ENCODE measurements around the gene SERPINF2.
"Not testable (repeated sequence)": the region's sequence is repeated elsewhere in the genome, so short reads cannot be mapped to it uniquely, and the experiment has no call there.

SERPINF2 gene

DNA sequence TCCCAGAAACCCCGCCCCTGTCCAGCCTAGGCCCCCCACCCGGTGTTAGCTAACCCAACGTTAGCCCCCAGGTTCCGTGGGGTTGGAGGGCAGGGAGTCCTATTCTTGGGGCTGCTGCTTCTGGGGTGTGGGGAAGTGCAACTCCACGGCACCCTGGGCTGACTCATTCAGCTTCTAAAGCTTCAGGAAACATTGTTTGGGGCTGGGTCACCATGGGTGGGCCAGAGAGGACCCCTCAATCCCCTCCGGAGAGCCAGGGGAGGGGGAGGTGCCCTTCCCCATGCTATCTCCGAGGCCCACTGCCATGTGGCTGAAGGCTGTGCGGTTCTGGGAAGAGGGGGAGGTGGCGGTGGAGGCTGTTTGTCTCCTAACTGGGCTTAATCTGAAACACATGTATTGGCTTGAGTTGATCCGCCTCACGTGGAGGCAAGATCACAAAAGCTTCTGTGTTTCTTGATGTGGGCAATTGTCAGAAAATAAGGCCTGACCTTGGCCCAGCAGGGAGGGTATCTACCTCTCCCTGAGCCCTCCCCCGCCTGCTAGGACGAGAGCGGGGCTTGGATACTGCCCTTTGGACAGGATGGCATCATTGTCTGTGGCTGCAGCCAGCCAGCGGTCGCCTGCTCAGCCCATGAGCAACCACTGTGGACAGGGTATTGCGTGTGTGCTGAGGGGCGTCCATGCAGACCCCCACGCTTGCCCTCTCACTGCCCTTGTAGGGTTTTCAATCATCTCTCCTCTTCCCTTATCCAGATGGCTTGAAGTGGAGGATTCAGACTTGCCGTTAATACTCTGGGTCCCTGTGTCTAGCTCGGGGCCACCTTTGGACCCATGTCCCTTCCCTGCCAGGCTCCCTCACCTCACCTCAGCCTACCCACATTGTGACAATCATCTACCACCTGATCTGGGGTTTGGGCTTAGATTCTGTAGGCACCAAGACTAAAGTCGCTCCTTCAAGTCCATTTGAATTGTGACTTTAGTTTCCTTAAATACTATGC lies 20.5 kb downstream of the SERPINF2 start:
- DNase-seq (ENCODE audit: low read depth): no peak

DNA sequence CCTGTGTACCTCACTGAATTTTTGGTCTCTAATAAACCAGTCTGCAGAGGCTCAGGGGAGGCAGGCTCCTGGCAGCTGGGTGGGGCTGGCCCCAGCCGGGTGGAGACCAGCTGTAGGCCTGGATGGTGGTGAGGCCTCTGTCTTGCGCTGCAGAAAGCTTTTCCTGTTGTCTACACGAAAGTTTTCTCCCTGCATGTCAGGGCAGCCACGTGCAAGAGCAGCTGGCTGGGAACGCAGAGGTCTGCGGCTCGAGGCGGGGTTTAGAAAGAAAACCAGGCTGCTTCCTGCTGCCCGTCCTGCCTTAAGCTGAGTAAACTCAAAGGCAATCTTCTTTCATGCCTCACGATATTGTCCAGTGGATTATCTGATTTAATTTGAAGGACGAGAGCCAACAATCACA lies 21.6 kb downstream of the SERPINF2 start:
- peak; percentile 42 for DNase-seq (ENCODE audit: low read depth)

GRCh38 chr17:1764705-1765104 lies 22.0 kb downstream of the SERPINF2 start:
- not testable (repeated sequence) for DNase-seq (ENCODE audit: low read depth)

DNA sequence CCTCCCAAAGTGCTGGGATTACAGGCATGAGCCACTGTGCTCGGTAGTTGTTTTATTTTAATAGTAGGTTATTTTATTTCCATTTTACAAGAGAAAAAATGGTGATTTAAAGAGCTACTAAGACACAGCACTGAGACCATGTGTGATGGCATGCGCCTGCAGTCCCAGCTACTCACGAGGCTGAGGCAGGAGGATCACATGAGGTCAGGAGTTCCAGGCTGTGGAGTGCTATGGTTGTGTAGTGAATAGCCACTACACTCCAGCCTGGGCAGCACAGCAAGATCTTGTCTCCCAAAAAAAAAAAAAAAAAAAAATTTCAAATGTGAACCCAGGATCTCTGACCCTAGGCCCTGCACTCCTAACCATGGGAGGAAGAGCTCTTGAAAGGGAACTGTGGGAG lies 22.9 kb downstream of the SERPINF2 start:
- DNase-seq (ENCODE audit: low read depth): no peak

- no peak for DNase-seq (ENCODE audit: low read depth)
Measured at GRCh38 chr17:1766382-1767135, 23.9 kb downstream of the SERPINF2 start.

GRCh38 chr17:1767358-1767757 lies 24.7 kb downstream of the SERPINF2 start:
- no peak for DNase-seq (ENCODE audit: low read depth)

- no peak for DNase-seq (ENCODE audit: low read depth)
Measured at GRCh38 chr17:1769822-1770477, 27.3 kb downstream of the SERPINF2 start.

GRCh38 chr17:1773000-1773695 lies 30.5 kb downstream of the SERPINF2 start:
- not testable (repeated sequence) for DNase-seq (ENCODE audit: low read depth)

DNA sequence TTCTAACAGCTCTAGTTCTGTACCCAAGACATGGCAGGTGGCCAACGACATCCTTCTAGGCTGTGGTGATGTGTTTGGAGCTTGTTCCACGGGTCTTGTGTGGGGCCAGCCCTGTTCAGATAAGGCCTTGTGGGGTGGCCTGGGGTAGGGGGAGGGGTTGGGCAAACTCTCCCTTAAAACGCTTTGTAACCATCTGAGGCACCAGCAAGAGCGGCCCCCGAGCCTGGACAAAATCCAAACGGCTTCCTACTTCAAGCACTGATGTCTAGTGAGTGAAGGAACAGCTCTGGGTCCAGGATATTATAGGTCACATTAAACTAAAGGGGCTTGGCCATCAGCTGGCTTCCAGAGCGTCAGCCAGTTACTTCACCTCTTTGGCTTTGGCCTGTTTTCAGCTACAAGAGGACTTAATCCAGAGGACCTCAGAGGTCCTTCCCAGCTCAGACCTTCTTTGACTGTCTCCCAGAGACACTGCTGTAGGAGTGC lies 31.1 kb downstream of the SERPINF2 start:
- no peak for DNase-seq (ENCODE audit: low read depth)

DNA sequence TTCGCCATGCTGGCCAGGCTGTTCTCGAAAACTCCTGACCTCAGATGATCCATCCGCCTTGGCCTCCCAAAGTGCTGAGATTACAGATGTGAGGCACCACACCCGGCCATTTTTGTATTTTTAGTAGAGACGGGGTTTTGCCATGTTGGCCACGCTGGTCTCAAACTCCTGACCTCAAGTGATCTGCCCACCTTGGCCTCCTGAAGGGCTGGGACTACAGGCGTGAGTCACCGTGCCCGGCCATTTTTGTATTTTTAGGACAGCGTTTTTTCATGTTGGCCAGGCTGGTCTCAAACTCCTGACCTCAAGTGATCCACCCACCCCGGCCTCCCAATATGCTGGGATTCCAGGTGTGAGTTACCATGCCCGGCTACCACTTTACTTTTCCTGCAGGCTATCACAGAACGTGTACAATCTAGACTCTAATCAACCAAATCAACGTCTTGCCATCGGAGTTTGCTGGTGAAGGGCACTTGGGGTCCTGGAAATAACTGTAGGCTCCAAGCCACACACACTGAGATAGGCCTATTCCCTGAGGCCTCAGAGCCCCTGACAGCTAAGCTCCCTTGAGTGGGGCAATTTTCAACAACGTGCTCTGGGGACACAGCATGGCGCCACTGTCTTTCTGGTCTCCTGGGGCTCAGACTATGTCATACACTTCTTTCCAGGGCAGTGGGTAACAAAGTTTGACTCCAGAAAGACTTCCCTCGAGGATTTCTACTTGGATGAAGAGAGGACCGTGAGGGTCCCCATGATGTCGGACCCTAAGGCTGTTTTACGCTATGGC lies 31.9 kb downstream of the SERPINF2 start:
- DNase-seq (ENCODE audit: low read depth): no peak

GRCh38 chr17:1776328-1776727 lies 33.7 kb downstream of the SERPINF2 start:
- DNase-seq (ENCODE audit: low read depth): no peak

DNA sequence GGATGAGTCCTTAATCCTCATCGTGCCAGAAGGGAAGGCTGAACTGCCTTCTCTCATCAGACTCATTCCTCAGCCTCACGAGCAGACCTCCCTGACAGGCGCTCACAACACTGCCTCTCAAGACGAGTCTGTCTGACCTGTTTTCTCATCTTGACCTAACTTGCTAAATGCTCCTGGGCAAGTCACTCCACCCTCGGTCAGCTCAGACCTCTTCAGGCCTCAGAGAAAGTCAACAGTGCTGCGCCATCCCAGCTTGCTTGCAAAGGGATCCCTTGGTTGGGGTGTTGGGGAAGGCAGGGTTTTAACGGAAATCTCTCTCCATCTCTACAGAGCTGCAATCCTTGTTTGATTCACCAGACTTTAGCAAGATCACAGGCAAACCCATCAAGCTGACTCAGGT lies 34.2 kb downstream of the SERPINF2 start:
- no peak for DNase-seq (ENCODE audit: low read depth)

GRCh38 chr17:1779571-1780131 lies 37.0 kb downstream of the SERPINF2 start:
- DNase-seq (ENCODE audit: low read depth): no peak

- no peak for DNase-seq (ENCODE audit: low read depth)
Measured at GRCh38 chr17:1782171-1782567, 39.5 kb downstream of the SERPINF2 start.

DNA sequence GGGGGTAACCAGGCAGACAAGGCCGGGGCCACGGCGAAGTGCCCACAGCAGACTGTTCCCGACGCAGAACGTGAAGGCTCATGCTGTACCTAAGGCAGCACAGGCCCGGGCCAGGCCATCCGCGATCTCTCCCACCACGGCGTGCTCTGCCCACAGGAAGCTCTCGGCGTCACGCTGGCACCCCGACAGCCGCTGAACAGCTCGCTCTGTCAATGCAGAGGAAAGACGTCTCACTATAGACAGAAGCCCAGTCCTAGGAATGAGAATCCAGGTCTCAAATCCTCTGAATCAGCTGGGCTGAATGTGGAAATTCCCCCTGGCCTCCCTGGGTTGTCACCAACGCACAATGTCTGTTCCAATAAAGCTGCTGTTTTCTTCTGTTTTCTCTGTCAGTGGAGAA lies 40.6 kb downstream of the SERPINF2 start:
- no peak for DNase-seq (ENCODE audit: low read depth)

GRCh38 chr17:1783834-1784611 lies 41.4 kb downstream of the SERPINF2 start:
- DNase-seq (ENCODE audit: low read depth): no peak

GRCh38 chr17:1785930-1786329 lies 43.3 kb downstream of the SERPINF2 start:
- no peak for DNase-seq (ENCODE audit: low read depth)

- no peak for DNase-seq (ENCODE audit: low read depth)
Measured at GRCh38 chr17:1786708-1787107, 44.0 kb downstream of the SERPINF2 start.

GRCh38 chr17:1787301-1787902 lies 44.7 kb downstream of the SERPINF2 start:
- DNase-seq (ENCODE audit: low read depth): no peak

All from stimulated activated CD8-positive, alpha-beta memory T cell treated with anti-CD3 and anti-CD28 coated beads, Interleukin-12 subunit alpha, Interleukin-12 subunit beta, amount 100 ng/mL, for 1 hour (primary cell).